ENCODE results near the gene TANC1.

TANC1 gene

GRCh38 chr2:159234868-159235267 is 266.4 kb downstream of the TANC1 start:
- TF ChIP-seq CTCF (IDR thresholded peaks at IDR 0.05; ENCODE audit: low read depth, low read length), result no peak
- in situ Hi-C loops (cut with HindIII; ENCODE audit: low sequenced_read_pairs), result no loop called here
- no peak overlapping the region for H3K4me3 ChIP-seq (ENCODE audit: low read depth, low read length)
- no peak for DNase-seq (ENCODE audit: low read depth, low spot score)

GRCh38 chr2:159243529-159243928 is 275.1 kb downstream of the TANC1 start:
- no peak overlapping the region for H3K4me3 ChIP-seq (ENCODE audit: low read depth, low read length)
- no peak for TF ChIP-seq CTCF (IDR thresholded peaks at IDR 0.05; ENCODE audit: low read depth, low read length)
- in situ Hi-C loops (cut with HindIII; ENCODE audit: low sequenced_read_pairs), result no loop called here
- DNase-seq (ENCODE audit: low read depth, low spot score), result no peak

- no peak for DNase-seq (ENCODE audit: low read depth, low spot score)
- in situ Hi-C loops (cut with HindIII; ENCODE audit: low sequenced_read_pairs), result no loop called here
- no peak overlapping the region for H3K4me3 ChIP-seq (ENCODE audit: low read depth, low read length)
- no peak for TF ChIP-seq CTCF (IDR thresholded peaks at IDR 0.05; ENCODE audit: low read depth, low read length)
Measured at GRCh38 chr2:159246325-159246988, 278.0 kb downstream of the TANC1 start.

GRCh38 chr2:159249990-159250715 is 281.7 kb downstream of the TANC1 start:
- peak; percentile 75 for DNase-seq (ENCODE audit: low read depth, low spot score)
- no peak overlapping the region for H3K4me3 ChIP-seq (ENCODE audit: low read depth, low read length)
- in situ Hi-C loops (cut with HindIII; ENCODE audit: low sequenced_read_pairs), result no loop called here
- TF ChIP-seq CTCF (IDR thresholded peaks at IDR 0.05; ENCODE audit: low read depth, low read length), result no peak

GRCh38 chr2:159251296-159252173 is 283.1 kb downstream of the TANC1 start:
- no peak overlapping the region for H3K4me3 ChIP-seq (ENCODE audit: low read depth, low read length)
- in situ Hi-C loops (cut with HindIII; ENCODE audit: low sequenced_read_pairs), result no loop called here

More at GRCh38 chr2:159251296-159252173, 283.1 kb downstream of the TANC1 start:
- DNase-seq (ENCODE audit: low read depth, low spot score), result no peak
- TF ChIP-seq CTCF (IDR thresholded peaks at IDR 0.05; ENCODE audit: low read depth, low read length), result no peak
